HFFc6 (cell line): ENCODE data around the gene ST6GALNAC4. TPM values are rescaled to one million over a fixed set of nuclear protein-coding genes. Genes with fewer than 3 reads are reported as not detected.

Experiments
- DNase-seq: peaks from one replicate; pipeline ENCODE4 v3.0.0-alpha.2; 2018
- H3K27ac Mint-ChIP-seq: 2 replicates; pipeline ENCODE4 v1.8.0; 2020; ENCODE audit warnings: mild to moderate bottlenecking, mixed read lengths
- H3K27me3 Mint-ChIP-seq: 2 replicates; pipeline ENCODE4 v1.8.0; 2021; ENCODE audit warnings: mild to moderate bottlenecking, moderate library complexity, mixed read lengths; ENCODE audit not compliant: insufficient read depth
- H3K36me3 Mint-ChIP-seq: 2 replicates; pipeline ENCODE4 v1.8.0; 2021; ENCODE audit warnings: low read depth, mixed read lengths
- H3K4me1 Mint-ChIP-seq: 2 replicates; pipeline ENCODE4 v1.8.0; 2020; ENCODE audit warnings: low read depth, mixed read lengths
- H3K4me3 Mint-ChIP-seq: 2 replicates; pipeline ENCODE4 v1.8.0; 2020; ENCODE audit warnings: mild to moderate bottlenecking, moderate library complexity, mixed read lengths
- H3K9me3 Mint-ChIP-seq: 2 replicates; pipeline ENCODE4 v1.8.0; 2020; ENCODE audit warnings: mild to moderate bottlenecking, mixed read lengths
- CTCF ChIP-seq: fragments of 200-600 bp; sonication (generic); IDR thresholded peaks from 2 replicates; pipeline ENCODE4 v1.5.0; 2021; ENCODE audit warnings: antibody characterized with exemption, mild to moderate bottlenecking
- microRNA-seq: library from miRNA; unstranded; fragments of <30 nt; microRNA quantifications from one replicate; pipeline ENCODE4, GENCODE V29; 2019
- total RNA-seq, 6 experiments: library from RNA; stranded (reverse); fragmentation: NEBNext Ultra II Directional; extraction: Animal tissue kit (Norgen Biotek cat#: 25700); gene quantifications; 2 replicates in 1 of 6; 3 replicates in 5 of 6; pipeline ENCODE4 v1.2.3, GENCODE V29; 2021

The ST6GALNAC4 gene
- total RNA-seq, 6 experiments from 2014 or later = 22.9 to 33.4 (median 27.7) TPM

- Mint-ChIP-seq H3K4me1 (no peaks in the 10 kb centered on the region), H3K27me3 (no peaks in the 10 kb centered on the region; the same call in 1 of the 2 replicates), H3K9me3 (no peaks in the 10 kb centered on the region), H3K27ac (no peak overlapping the region), H3K36me3 (no peaks in the 10 kb centered on the region), H3K4me3 (no peak overlapping the region)
- no peak for DNase-seq
- no peak for TF ChIP-seq CTCF
Observed at GRCh38 chr9:127860260-127860659, 56.6 kb downstream of the ST6GALNAC4 start.

- no peak overlapping the region for H3K4me3 Mint-ChIP-seq
- H3K27me3 Mint-ChIP-seq = no peaks in the 10 kb centered on the region; the same call in 1 of the 2 replicates
- H3K27ac Mint-ChIP-seq = no peak overlapping the region
- H3K36me3 Mint-ChIP-seq = no peaks in the 10 kb centered on the region
- DNase-seq = no peak
- peaks cover 2% of the 10 kb centered on the region for H3K4me1 Mint-ChIP-seq
- H3K9me3 Mint-ChIP-seq = no peaks in the 10 kb centered on the region
- TF ChIP-seq CTCF = no peak
Observed at GRCh38 chr9:127858041-127858512, 58.8 kb downstream of the ST6GALNAC4 start.

Small RNA genes within 50 kb of the gene (microRNA-seq; reads per million reads assigned to microRNA genes)
- not detected for gene MIR4672

Other genes with a start within 250 kb of the ST6GALNAC4 start
- gene CFAP157, start 210.1 kb downstream of the ST6GALNAC4 start, total RNA-seq = under 1 TPM in 2 of 6 experiments, not detected in 4; 0.07 to 0.08 TPM
- 10 to 100 TPM; 21.0 to 22.1 (median 21.5) TPM for gene PTRH1, start 201.4 kb downstream of the ST6GALNAC4 start, total RNA-seq
- not detected for gene TTC16, start 201.0 kb downstream of the ST6GALNAC4 start, total RNA-seq
- gene TOR2A, start 181.7 kb downstream of the ST6GALNAC4 start, total RNA-seq = 1 to 10 TPM; 6.6 to 8.3 (median 8.1) TPM
- gene SH2D3C, start 138.4 kb downstream of the ST6GALNAC4 start, total RNA-seq = not detected
- gene CDK9, start 131.0 kb downstream of the ST6GALNAC4 start, total RNA-seq = 10 to 100 TPM; 52.0 to 61.3 (median 56.2) TPM
- gene FPGS, start 114.2 kb downstream of the ST6GALNAC4 start, total RNA-seq = 10 to 100 TPM; 51.9 to 69.2 (median 62.7) TPM
- gene ENG, start 62.4 kb downstream of the ST6GALNAC4 start, total RNA-seq = 100 to 1,000 TPM; 205 to 249 (median 227) TPM
- 100 to 1,000 TPM; 109 to 130 (median 124) TPM for gene AK1, start 39.4 kb downstream of the ST6GALNAC4 start, total RNA-seq
- gene ST6GALNAC6, start 17.4 kb downstream of the ST6GALNAC4 start, total RNA-seq = 10 to 100 TPM; 29.3 to 40.6 (median 34.2) TPM
- 1 to 10 TPM; 1.7 to 3.1 (median 2.1) TPM for gene PIP5KL1, start 13.7 kb upstream of the ST6GALNAC4 start, total RNA-seq
- 10 to 100 TPM; 42.5 to 49.6 (median 47.1) TPM for gene DPM2, start 20.8 kb upstream of the ST6GALNAC4 start, total RNA-seq
- gene EEIG1, start 63.9 kb upstream of the ST6GALNAC4 start, total RNA-seq = 10 to 100 TPM; 26.7 to 35.4 (median 29.3) TPM
- 10 to 100 TPM in 3 of 6 experiments, 1 to 10 TPM in 3; 8.7 to 11.5 (median 9.8) TPM for gene NAIF1, start 150.3 kb upstream of the ST6GALNAC4 start, total RNA-seq
- gene SLC25A25, start 151.2 kb upstream of the ST6GALNAC4 start, total RNA-seq = 10 to 100 TPM; 16.5 to 20.7 (median 18.4) TPM
- 10 to 100 TPM; 68.5 to 82.8 (median 70.6) TPM for gene PTGES2, start 210.7 kb upstream of the ST6GALNAC4 start, total RNA-seq
- not detected for gene LCN2, start 232.4 kb upstream of the ST6GALNAC4 start, total RNA-seq
- 10 to 100 TPM; 45.7 to 63.2 (median 50.5) TPM for gene BBLN, start 243.2 kb upstream of the ST6GALNAC4 start, total RNA-seq